HG02973 (cell line): ENCODE measurements around the gene GPC6.

Source experiments
- ATAC-seq: cut with Tn5 transposase; IDR thresholded peaks from one replicate; pipeline ENCODE4 v1.9.1; 2021; ENCODE audit warnings: moderate library complexity; ENCODE audit not compliant: unreplicated experiment

The GPC6 gene

GRCh38 chr13:94417294-94417693, 1190.7 kb downstream of the GPC6 start:
- no peak for ATAC-seq

GRCh38 chr13:94419304-94419924, 1192.8 kb downstream of the GPC6 start:
- ATAC-seq, result peak; percentile 75

GRCh38 chr13:94419925-94420305, 1193.3 kb downstream of the GPC6 start:
- no peak for ATAC-seq

- ATAC-seq, result no peak
Observed at GRCh38 chr13:94427313-94427953, 1200.8 kb downstream of the GPC6 start.

- no peak for ATAC-seq
Observed at GRCh38 chr13:94431574-94431973, 1205.0 kb downstream of the GPC6 start.

GRCh38 chr13:94431987-94432386, 1205.4 kb downstream of the GPC6 start:
- ATAC-seq, result no peak

- ATAC-seq, result peak; percentile 44
Observed at GRCh38 chr13:94433055-94433961, 1206.7 kb downstream of the GPC6 start.

GRCh38 chr13:94435604-94436226, 1209.1 kb downstream of the GPC6 start:
- ATAC-seq, result peak; percentile 52

- ATAC-seq, result no peak
Observed at GRCh38 chr13:94444826-94445225, 1218.2 kb downstream of the GPC6 start.

GRCh38 chr13:94454334-94454733, 1227.7 kb downstream of the GPC6 start:
- ATAC-seq, result no peak

GRCh38 chr13:94454906-94455305, 1228.3 kb downstream of the GPC6 start:
- no peak for ATAC-seq

GRCh38 chr13:94455414-94455813, 1228.8 kb downstream of the GPC6 start:
- ATAC-seq, result no peak
